MM.1S (cell line): ENCODE measurements around the gene COA8.

ENCODE experiments used
- DNase-seq: peaks from one replicate; pipeline ENCODE4 v3.0.0-alpha.2; 2015
- H2AFZ ChIP-seq: fragments of 300-600 bp; sonication (generic); 2 replicates; pipeline ENCODE4 v1.6.0; 2016; ENCODE audit warnings: antibody characterized with exemption, low read length
- H3F3A ChIP-seq: fragments of 300-600 bp; sonication (generic); 2 replicates; pipeline ENCODE4 v1.6.1; 2016; ENCODE audit warnings: mild to moderate bottlenecking, antibody characterized with exemption, low read length, moderate library complexity, mixed read lengths; ENCODE audit not compliant: insufficient read depth
- H3K27ac ChIP-seq: fragments of 300-600 bp; sonication (generic); 2 replicates; pipeline ENCODE4 v1.5.1; 2016; ENCODE audit warnings: mild to moderate bottlenecking, low read length
- H3K27me3 ChIP-seq: fragments of 300-600 bp; sonication (generic); replicated peaks from 2 replicates; pipeline ENCODE4 v1.6.0; 2016; ENCODE audit warnings: low read length; ENCODE audit not compliant: insufficient read depth
- H3K36me3 ChIP-seq: fragments of 300-600 bp; sonication (generic); replicated peaks from 2 replicates; pipeline ENCODE4 v1.6.1; 2016; ENCODE audit warnings: mild to moderate bottlenecking, low read length, mixed read lengths; ENCODE audit not compliant: insufficient read depth
- H3K4me1 ChIP-seq: fragments of 300-600 bp; sonication (generic); 2 replicates; pipeline ENCODE4 v1.6.1; 2016; ENCODE audit warnings: low read length, mixed read lengths
- H3K4me2 ChIP-seq: fragments of 300-600 bp; sonication (generic); 2 replicates; pipeline ENCODE4 v1.6.0; 2016; ENCODE audit warnings: low read depth, low read length
- H3K4me3 ChIP-seq: fragments of 300-600 bp; sonication (generic); 2 replicates; pipeline ENCODE4 v1.5.1; 2016; ENCODE audit warnings: low read length, mixed read lengths
- H3K79me2 ChIP-seq: fragments of 300-600 bp; sonication (generic); 2 replicates; pipeline ENCODE4 v1.6.1; 2016; ENCODE audit warnings: mixed run types, low read length, mixed read lengths
- H3K9ac ChIP-seq: fragments of 300-600 bp; sonication (generic); 2 replicates; pipeline ENCODE4 v1.6.1; 2016; ENCODE audit warnings: low read length, mixed read lengths
- H3K9me2 ChIP-seq: fragments of 300-600 bp; sonication (generic); replicated peaks from 2 replicates; pipeline ENCODE4 v1.6.1; 2016; ENCODE audit warnings: mild to moderate bottlenecking, low read length, mixed read lengths; ENCODE audit not compliant: insufficient read depth
- H3K9me3 ChIP-seq: fragments of 300-600 bp; sonication (generic); replicated peaks from 2 replicates; pipeline ENCODE4 v1.6.1; 2016; ENCODE audit warnings: mild to moderate bottlenecking, low read length, mixed read lengths; ENCODE audit not compliant: insufficient read depth
- H4K20me1 ChIP-seq: fragments of 300-600 bp; sonication (generic); 2 replicates; pipeline ENCODE4 v1.6.1; 2016; ENCODE audit warnings: mild to moderate bottlenecking, low read length, moderate library complexity, mixed read lengths; ENCODE audit not compliant: insufficient read depth
- CTCF ChIP-seq: fragments of 300-600 bp; sonication (generic); IDR thresholded peaks from 2 replicates; pipeline ENCODE4 v1.5.1; 2016; ENCODE audit warnings: antibody characterized with exemption, low read length, mixed read lengths
- EZH2 ChIP-seq: fragments of 300-600 bp; sonication (generic); optimal IDR thresholded peaks from 2 replicates; pipeline ENCODE3; 2017; ENCODE audit warnings: low read depth, mild to moderate bottlenecking, antibody characterized with exemption, low read length, mixed read lengths
- EZH2phosphoT487 ChIP-seq: fragments of 300-600 bp; sonication (generic); IDR thresholded peaks from 2 replicates; pipeline ENCODE4 v1.6.1; 2018; ENCODE audit warnings: antibody characterized with exemption, low read length

Gene COA8

GRCh38 chr14:103544388-103545218 lies 18.2 kb upstream of the COA8 start:
- Histone ChIP-seq H3K4me1 (no peaks in the 10 kb centered on the region), H3K9me3 (no peaks in the 10 kb centered on the region), H3K4me3 (no peak overlapping the region), H3K27ac (no peak overlapping the region), H3K27me3 (no peaks in the 10 kb centered on the region), H3K36me3 (no peaks in the 10 kb centered on the region), H3K4me2 (no peak overlapping the region), H3K9ac (no peak overlapping the region), H2AFZ (no peak overlapping the region), H3K79me2 (no peaks in the 10 kb centered on the region), H3F3A (no peaks in the 10 kb centered on the region), H3K9me2 (no peaks in the 10 kb centered on the region), H4K20me1 (no peaks in the 10 kb centered on the region)
- no peak for DNase-seq
- TF ChIP-seq EZH2phosphoT487 (no peak), EZH2 (no peak), CTCF (no peak)

- H3K27ac ChIP-seq: no peak overlapping the region
- DNase-seq: no peak
- H3K79me2 ChIP-seq: no peaks in the 10 kb centered on the region
- H3K9me2 ChIP-seq: no peaks in the 10 kb centered on the region
- no peak overlapping the region for H3K9ac ChIP-seq
- H2AFZ ChIP-seq: no peak overlapping the region
- H4K20me1 ChIP-seq: no peaks in the 10 kb centered on the region
- TF ChIP-seq EZH2phosphoT487: no peak
- no peak for TF ChIP-seq CTCF
- TF ChIP-seq EZH2: no peak
- no peaks in the 10 kb centered on the region for H3K9me3 ChIP-seq
- H3K4me1 ChIP-seq: no peaks in the 10 kb centered on the region
- no peaks in the 10 kb centered on the region for H3K27me3 ChIP-seq
- H3K36me3 ChIP-seq: no peaks in the 10 kb centered on the region
- no peak overlapping the region for H3K4me2 ChIP-seq
- H3K4me3 ChIP-seq: no peak overlapping the region
- no peaks in the 10 kb centered on the region for H3F3A ChIP-seq
Measured at GRCh38 chr14:103545219-103545914, 17.4 kb upstream of the COA8 start.

- no peaks in the 10 kb centered on the region for H3F3A ChIP-seq
- no peak for DNase-seq
- no peaks in the 10 kb centered on the region for H3K36me3 ChIP-seq
- H3K4me2 ChIP-seq: no peak overlapping the region
- H3K9me3 ChIP-seq: no peaks in the 10 kb centered on the region
- H3K9me2 ChIP-seq: no peaks in the 10 kb centered on the region
- H3K27ac ChIP-seq: no peak overlapping the region
- no peaks in the 10 kb centered on the region for H3K79me2 ChIP-seq
- no peak overlapping the region for H3K4me3 ChIP-seq
- no peak overlapping the region for H3K9ac ChIP-seq
- H2AFZ ChIP-seq: no peak overlapping the region
- TF ChIP-seq EZH2 (no peak), CTCF (no peak), EZH2phosphoT487 (no peak)
- no peaks in the 10 kb centered on the region for H3K27me3 ChIP-seq
- no peaks in the 10 kb centered on the region for H4K20me1 ChIP-seq
- no peaks in the 10 kb centered on the region for H3K4me1 ChIP-seq
Measured at GRCh38 chr14:103545915-103546651, 16.7 kb upstream of the COA8 start.
